Type B pancreatic cell (in vitro differentiated cells): ENCODE data around the gene APMAP. TPM values are rescaled to one million over a fixed set of nuclear protein-coding genes. Genes with fewer than 3 reads are reported as not detected.
A peak's percentile ranks its signal among the peaks of the same experiment; 100 is the strongest.

Experiments
- DNase-seq: peaks from one replicate; pipeline ENCODE4 v3.0.0; 2021; ENCODE audit warnings: mixed read lengths; ENCODE audit not compliant: unreplicated experiment; ENCODE audit errors: extremely low spot score
- H3K27ac Mint-ChIP-seq: 2 replicates; pipeline ENCODE4 v1.8.0; 2021; ENCODE audit warnings: mild to moderate bottlenecking, mixed read lengths
- H3K27me3 Mint-ChIP-seq: 2 replicates; pipeline ENCODE4 v1.8.0; 2021; ENCODE audit warnings: mixed read lengths
- H3K36me3 Mint-ChIP-seq: 2 replicates; pipeline ENCODE4 v1.8.0; 2021; ENCODE audit warnings: mixed read lengths
- H3K4me1 Mint-ChIP-seq: one replicate; pipeline ENCODE4 v1.8.0; 2021; ENCODE audit warnings: mixed read lengths; ENCODE audit not compliant: unreplicated experiment
- H3K4me3 Mint-ChIP-seq: 2 replicates; pipeline ENCODE4 v1.8.0; 2021; ENCODE audit warnings: mild to moderate bottlenecking, mixed read lengths
- H3K9me3 Mint-ChIP-seq: 2 replicates; pipeline ENCODE4 v1.8.0; 2021; ENCODE audit warnings: mixed read lengths
- total RNA-seq: library from RNA; stranded (reverse); gene quantifications from 2 replicates; pipeline ENCODE4 v1.2.1, GENCODE V29; 2021; ENCODE audit warnings: low replicate concordance
- TF ChIP-seq, protein P1 (sequence below): fragments of 200-600 bp; sonication (generic); conservative IDR thresholded peaks from 2 replicates; pipeline ENCODE4 v1.5.0; 2021; ENCODE audit warnings: antibody characterized with exemption, mild to moderate bottlenecking

APMAP gene
- total RNA-seq, 1 donor from 2014 or later, result 71.6 TPM

DNA sequence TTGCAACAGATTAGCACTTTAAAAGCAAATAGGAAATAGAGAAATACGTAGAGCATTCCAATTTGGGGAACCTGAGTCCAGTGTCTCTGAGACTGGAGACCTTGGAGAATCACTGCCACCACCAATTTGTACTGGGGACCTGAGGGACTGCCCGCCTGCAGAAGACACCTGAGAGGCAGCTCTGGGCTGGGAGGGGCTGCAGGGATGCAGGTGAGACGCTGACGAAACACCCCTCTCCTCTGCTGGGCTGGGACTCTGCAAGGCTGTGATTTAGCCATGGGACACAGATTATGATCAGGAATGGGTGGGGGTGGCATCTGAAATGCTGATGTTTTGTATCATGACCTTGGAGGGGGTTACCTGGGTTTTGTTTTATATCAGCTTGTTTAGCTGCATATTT is 7.0 kb upstream of the APMAP start:
- Mint-ChIP-seq H3K4me3 (no peak overlapping the region), H3K36me3 (peaks cover 3% of the 10 kb centered on the region), H3K27me3 (peaks cover 19% of the 10 kb centered on the region), H3K4me1 (peaks cover 17% of the 10 kb centered on the region), H3K27ac (peak overlapping the region; percentile 72), H3K9me3 (peaks cover 3% of the 10 kb centered on the region)
- DNase-seq, result peak; percentile 24
- TF ChIP-seq, protein P1, sequence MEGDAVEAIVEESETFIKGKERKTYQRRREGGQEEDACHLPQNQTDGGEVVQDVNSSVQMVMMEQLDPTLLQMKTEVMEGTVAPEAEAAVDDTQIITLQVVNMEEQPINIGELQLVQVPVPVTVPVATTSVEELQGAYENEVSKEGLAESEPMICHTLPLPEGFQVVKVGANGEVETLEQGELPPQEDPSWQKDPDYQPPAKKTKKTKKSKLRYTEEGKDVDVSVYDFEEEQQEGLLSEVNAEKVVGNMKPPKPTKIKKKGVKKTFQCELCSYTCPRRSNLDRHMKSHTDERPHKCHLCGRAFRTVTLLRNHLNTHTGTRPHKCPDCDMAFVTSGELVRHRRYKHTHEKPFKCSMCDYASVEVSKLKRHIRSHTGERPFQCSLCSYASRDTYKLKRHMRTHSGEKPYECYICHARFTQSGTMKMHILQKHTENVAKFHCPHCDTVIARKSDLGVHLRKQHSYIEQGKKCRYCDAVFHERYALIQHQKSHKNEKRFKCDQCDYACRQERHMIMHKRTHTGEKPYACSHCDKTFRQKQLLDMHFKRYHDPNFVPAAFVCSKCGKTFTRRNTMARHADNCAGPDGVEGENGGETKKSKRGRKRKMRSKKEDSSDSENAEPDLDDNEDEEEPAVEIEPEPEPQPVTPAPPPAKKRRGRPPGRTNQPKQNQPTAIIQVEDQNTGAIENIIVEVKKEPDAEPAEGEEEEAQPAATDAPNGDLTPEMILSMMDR, result no peak

- H3K9me3 Mint-ChIP-seq, result peaks cover 3% of the 10 kb centered on the region
- no peak overlapping the region for H3K4me3 Mint-ChIP-seq
- H3K27ac Mint-ChIP-seq, result peak overlapping the region; percentile 49
- peaks cover 22% of the 10 kb centered on the region for H3K4me1 Mint-ChIP-seq
- peaks cover 3% of the 10 kb centered on the region for H3K36me3 Mint-ChIP-seq
- peaks cover 19% of the 10 kb centered on the region for H3K27me3 Mint-ChIP-seq
- TF ChIP-seq, protein P1, result no peak
- peak; percentile 24 for DNase-seq
Measured at GRCh38 chr20:24998631-24999445, 6.3 kb upstream of the APMAP start.

GRCh38 chr20:24998121-24998520 is 5.6 kb upstream of the APMAP start:
- peaks cover 28% of the 10 kb centered on the region for H3K4me1 Mint-ChIP-seq
- no peak overlapping the region for H3K27ac Mint-ChIP-seq
- H3K4me3 Mint-ChIP-seq, result no peak overlapping the region
- peaks cover 3% of the 10 kb centered on the region for H3K36me3 Mint-ChIP-seq
- DNase-seq, result peak; percentile 20
- TF ChIP-seq, protein P1, result no peak
- peaks cover 3% of the 10 kb centered on the region for H3K9me3 Mint-ChIP-seq
- peaks cover 19% of the 10 kb centered on the region for H3K27me3 Mint-ChIP-seq

DNA sequence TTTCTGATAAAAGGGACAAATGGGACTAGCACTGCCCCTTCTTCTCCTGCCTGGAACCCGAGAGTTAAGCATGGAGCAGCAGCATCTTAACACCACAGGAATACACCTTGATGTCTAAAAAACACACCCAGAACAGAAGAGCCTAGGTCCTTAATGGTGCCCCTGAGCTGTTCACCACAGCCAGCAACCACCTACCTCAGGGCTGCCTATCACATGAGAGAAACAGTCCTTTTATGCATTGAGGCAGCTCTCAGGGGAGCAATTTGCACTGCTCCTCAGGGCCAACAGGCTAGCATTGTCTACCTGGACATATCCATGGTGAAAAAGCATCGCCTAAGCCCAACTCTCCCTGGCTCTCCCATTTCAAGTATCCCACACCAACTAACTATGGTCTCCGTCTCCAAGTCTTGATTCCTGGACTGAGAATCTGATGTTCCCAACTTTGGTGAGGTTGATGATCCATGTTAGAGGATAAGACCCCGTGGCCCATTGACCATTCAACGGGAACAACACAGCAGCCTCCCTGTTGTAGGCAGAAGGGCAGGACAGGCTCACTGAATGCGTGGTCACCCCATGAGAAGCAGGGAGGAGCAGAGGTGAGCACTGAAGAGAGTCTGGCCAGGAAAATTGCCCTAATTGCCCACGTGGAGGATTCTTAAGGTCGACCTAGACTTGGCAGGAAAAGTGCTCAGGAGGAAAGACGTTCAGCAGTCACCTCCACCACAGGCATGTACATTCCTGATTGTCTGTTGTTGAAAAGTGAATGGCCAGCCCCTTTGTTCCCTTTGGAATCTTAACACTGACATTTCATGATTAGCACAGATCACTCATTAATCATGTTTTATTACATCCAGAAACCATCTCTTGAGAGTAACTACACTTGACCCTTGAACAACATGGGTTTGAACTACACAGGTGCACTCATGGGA is 4.2 kb upstream of the APMAP start:
- H3K36me3 Mint-ChIP-seq, result no peaks in the 10 kb centered on the region
- TF ChIP-seq, protein P1, result no peak
- H3K4me3 Mint-ChIP-seq, result no peak overlapping the region
- H3K4me1 Mint-ChIP-seq, result peaks cover 28% of the 10 kb centered on the region
- H3K27ac Mint-ChIP-seq, result no peak overlapping the region
- H3K9me3 Mint-ChIP-seq, result peaks cover 3% of the 10 kb centered on the region
- peaks cover 19% of the 10 kb centered on the region for H3K27me3 Mint-ChIP-seq
- DNase-seq, result peak; percentile 36

GRCh38 chr20:24995741-24996448 is 3.3 kb upstream of the APMAP start:
- peaks cover 19% of the 10 kb centered on the region for H3K27me3 Mint-ChIP-seq
- H3K36me3 Mint-ChIP-seq, result no peaks in the 10 kb centered on the region
- TF ChIP-seq, protein P1, result no peak
- no peak overlapping the region for H3K4me3 Mint-ChIP-seq
- peak; percentile 39 for DNase-seq
- H3K27ac Mint-ChIP-seq, result peak overlapping the region; percentile 35
- peaks cover 3% of the 10 kb centered on the region for H3K9me3 Mint-ChIP-seq
- peaks cover 36% of the 10 kb centered on the region for H3K4me1 Mint-ChIP-seq
